Lower lobe of right lung (tissue), 2 donors: ENCODE measurements around the gene PJA2. TPM values are rescaled to one million over a fixed set of nuclear protein-coding genes. Genes with fewer than 3 reads are reported as not detected.

Experiments used
- ATAC-seq, 2 donors: fragments of 200-7000 bp; cut with Tn5 transposase; one replicate each; pipeline ENCODE4 v1.9.1; 2020 to 2022; ENCODE audit warnings: mild to moderate bottlenecking in 2 of 2, moderate library complexity in 2 of 2
- DNase-seq: peaks from one replicate; pipeline ENCODE4 v3.0.0-alpha.2; 2020
- H3K27ac ChIP-seq: fragments of 200-600 bp; one replicate; pipeline ENCODE4 v1.8.0; 2022
- H3K27me3 ChIP-seq: fragments of 200-600 bp; one replicate; pipeline ENCODE4 v1.8.0; 2022; ENCODE audit warnings: low read depth
- H3K36me3 ChIP-seq: fragments of 200-600 bp; one replicate; pipeline ENCODE4 v1.8.0; 2022; ENCODE audit warnings: mild to moderate bottlenecking
- H3K4me1 ChIP-seq: fragments of 200-600 bp; one replicate; pipeline ENCODE4 v1.8.0; 2022
- H3K4me3 ChIP-seq: fragments of 200-600 bp; one replicate; pipeline ENCODE4 v1.8.0; 2022; ENCODE audit warnings: mild to moderate bottlenecking
- H3K9me3 ChIP-seq: fragments of 200-600 bp; one replicate; pipeline ENCODE4 v1.8.0; 2022
- intact Hi-C: fragments of 100-400 bp; cut with DNase I; formaldehyde crosslinking; loops from one replicate; pipeline ENCODE4 v1.11.0; 2022
- total RNA-seq: library from RNA; stranded (reverse); fragmentation: NEBNext Ultra II Directional; extraction: Animal tissue kit (Norgen Biotek cat#: 25700); gene quantifications from one replicate; pipeline ENCODE4 v1.2.1, GENCODE V29; 2021
- TF ChIP-seq, protein P1 (sequence below): fragments of 200-600 bp; IDR thresholded peaks from one replicate; pipeline ENCODE4 v1.8.0; 2022; ENCODE audit warnings: antibody characterized with exemption, mild to moderate bottlenecking
- donor health status: DM: no; HTN: yes; CAD: no; lungs with severe emphysema.

The PJA2 gene
- total RNA-seq, 1 donor from 2014 or later = 84.0 TPM

GRCh38 chr5:109305352-109305751, 104.4 kb downstream of the PJA2 start:
- Histone ChIP-seq H3K4me3 (no peak overlapping the region), H3K27me3 (no peaks in the 10 kb centered on the region), H3K4me1 (no peaks in the 10 kb centered on the region), H3K36me3 (no peaks in the 10 kb centered on the region), H3K27ac (no peak overlapping the region), H3K9me3 (no peaks in the 10 kb centered on the region)
- DNase-seq (no peak), ATAC-seq (no peak)
- intact Hi-C loops = no loop called here
- TF ChIP-seq, protein P1, sequence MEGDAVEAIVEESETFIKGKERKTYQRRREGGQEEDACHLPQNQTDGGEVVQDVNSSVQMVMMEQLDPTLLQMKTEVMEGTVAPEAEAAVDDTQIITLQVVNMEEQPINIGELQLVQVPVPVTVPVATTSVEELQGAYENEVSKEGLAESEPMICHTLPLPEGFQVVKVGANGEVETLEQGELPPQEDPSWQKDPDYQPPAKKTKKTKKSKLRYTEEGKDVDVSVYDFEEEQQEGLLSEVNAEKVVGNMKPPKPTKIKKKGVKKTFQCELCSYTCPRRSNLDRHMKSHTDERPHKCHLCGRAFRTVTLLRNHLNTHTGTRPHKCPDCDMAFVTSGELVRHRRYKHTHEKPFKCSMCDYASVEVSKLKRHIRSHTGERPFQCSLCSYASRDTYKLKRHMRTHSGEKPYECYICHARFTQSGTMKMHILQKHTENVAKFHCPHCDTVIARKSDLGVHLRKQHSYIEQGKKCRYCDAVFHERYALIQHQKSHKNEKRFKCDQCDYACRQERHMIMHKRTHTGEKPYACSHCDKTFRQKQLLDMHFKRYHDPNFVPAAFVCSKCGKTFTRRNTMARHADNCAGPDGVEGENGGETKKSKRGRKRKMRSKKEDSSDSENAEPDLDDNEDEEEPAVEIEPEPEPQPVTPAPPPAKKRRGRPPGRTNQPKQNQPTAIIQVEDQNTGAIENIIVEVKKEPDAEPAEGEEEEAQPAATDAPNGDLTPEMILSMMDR = no peak

- ATAC-seq = no peak
- H3K27me3 ChIP-seq = no peaks in the 10 kb centered on the region
Measured at GRCh38 chr5:109304309-109304708, 105.5 kb downstream of the PJA2 start.

DNA sequence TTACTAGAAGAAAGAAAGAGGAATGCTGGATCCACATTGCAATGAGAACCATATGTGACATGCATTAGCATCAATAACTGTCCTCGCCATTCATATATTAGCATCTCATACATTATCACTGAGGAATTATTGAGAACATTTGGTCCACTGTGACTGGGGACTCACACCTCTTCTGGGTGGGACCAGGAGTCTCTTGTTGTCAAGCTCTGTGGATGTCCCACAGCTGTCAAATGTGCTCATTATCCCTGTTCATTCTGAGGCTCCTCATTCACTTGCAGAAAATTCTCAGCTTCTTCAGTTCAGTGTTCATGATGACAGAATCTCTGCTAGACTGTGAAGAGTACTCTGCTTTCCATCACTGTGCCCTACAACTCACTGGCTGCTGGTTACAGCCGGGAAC, 109.4 kb downstream of the PJA2 start:
- intact Hi-C loops = no loop called here
- TF ChIP-seq, protein P1 = no peak
- Histone ChIP-seq H3K36me3 (no peaks in the 10 kb centered on the region), H3K27ac (no peak overlapping the region), H3K4me3 (no peak overlapping the region), H3K4me1 (no peaks in the 10 kb centered on the region), H3K27me3 (no peaks in the 10 kb centered on the region), H3K9me3 (no peaks in the 10 kb centered on the region)
- no peak for ATAC-seq
- DNase-seq = no peak

More at GRCh38 chr5:109304309-109304708, 105.5 kb downstream of the PJA2 start:
- H3K4me1 ChIP-seq = no peaks in the 10 kb centered on the region
- TF ChIP-seq, protein P1 = no peak
- DNase-seq = no peak
- H3K36me3 ChIP-seq = no peaks in the 10 kb centered on the region
- H3K9me3 ChIP-seq = no peaks in the 10 kb centered on the region
- H3K4me3 ChIP-seq = no peak overlapping the region
- intact Hi-C loops = no loop called here
- H3K27ac ChIP-seq = no peak overlapping the region

- no peaks in the 10 kb centered on the region for H3K27me3 ChIP-seq
- H3K27ac ChIP-seq = no peak overlapping the region
- TF ChIP-seq, protein P1 = no peak
- no peaks in the 10 kb centered on the region for H3K9me3 ChIP-seq
- ATAC-seq (no peak), DNase-seq (no peak)
- H3K36me3 ChIP-seq = no peaks in the 10 kb centered on the region
- H3K4me1 ChIP-seq = no peaks in the 10 kb centered on the region
- no peak overlapping the region for H3K4me3 ChIP-seq
- intact Hi-C loops = no loop called here
Measured at GRCh38 chr5:109299557-109299956, 110.2 kb downstream of the PJA2 start.

- TF ChIP-seq, protein P1 = no peak
- Histone ChIP-seq H3K27me3 (no peaks in the 10 kb centered on the region), H3K27ac (no peak overlapping the region), H3K4me3 (no peak overlapping the region), H3K4me1 (no peaks in the 10 kb centered on the region), H3K36me3 (no peaks in the 10 kb centered on the region), H3K9me3 (no peaks in the 10 kb centered on the region)
- intact Hi-C loops = no loop called here
- ATAC-seq = no peak
- DNase-seq = no peak
Measured at GRCh38 chr5:109298794-109299193, 111.0 kb downstream of the PJA2 start.

GRCh38 chr5:109297900-109298299, 111.9 kb downstream of the PJA2 start:
- no peaks in the 10 kb centered on the region for H3K4me1 ChIP-seq
- intact Hi-C loops = no loop called here
- H3K27ac ChIP-seq = no peak overlapping the region
- TF ChIP-seq, protein P1 = no peak
- DNase-seq (no peak), ATAC-seq (no peak)
- no peak overlapping the region for H3K4me3 ChIP-seq
- no peaks in the 10 kb centered on the region for H3K36me3 ChIP-seq
- H3K9me3 ChIP-seq = no peaks in the 10 kb centered on the region
- no peaks in the 10 kb centered on the region for H3K27me3 ChIP-seq
